ENCODE data around the gene NAA80. TPM values are rescaled to one million over a fixed set of nuclear protein-coding genes. Genes with fewer than 3 reads are reported as not detected.

The NAA80 gene, protein sequence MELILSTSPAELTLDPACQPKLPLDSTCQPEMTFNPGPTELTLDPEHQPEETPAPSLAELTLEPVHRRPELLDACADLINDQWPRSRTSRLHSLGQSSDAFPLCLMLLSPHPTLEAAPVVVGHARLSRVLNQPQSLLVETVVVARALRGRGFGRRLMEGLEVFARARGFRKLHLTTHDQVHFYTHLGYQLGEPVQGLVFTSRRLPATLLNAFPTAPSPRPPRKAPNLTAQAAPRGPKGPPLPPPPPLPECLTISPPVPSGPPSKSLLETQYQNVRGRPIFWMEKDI
- 1 to 10 TPM; 4.7 to 5.9 TPM for total RNA-seq

DNA sequence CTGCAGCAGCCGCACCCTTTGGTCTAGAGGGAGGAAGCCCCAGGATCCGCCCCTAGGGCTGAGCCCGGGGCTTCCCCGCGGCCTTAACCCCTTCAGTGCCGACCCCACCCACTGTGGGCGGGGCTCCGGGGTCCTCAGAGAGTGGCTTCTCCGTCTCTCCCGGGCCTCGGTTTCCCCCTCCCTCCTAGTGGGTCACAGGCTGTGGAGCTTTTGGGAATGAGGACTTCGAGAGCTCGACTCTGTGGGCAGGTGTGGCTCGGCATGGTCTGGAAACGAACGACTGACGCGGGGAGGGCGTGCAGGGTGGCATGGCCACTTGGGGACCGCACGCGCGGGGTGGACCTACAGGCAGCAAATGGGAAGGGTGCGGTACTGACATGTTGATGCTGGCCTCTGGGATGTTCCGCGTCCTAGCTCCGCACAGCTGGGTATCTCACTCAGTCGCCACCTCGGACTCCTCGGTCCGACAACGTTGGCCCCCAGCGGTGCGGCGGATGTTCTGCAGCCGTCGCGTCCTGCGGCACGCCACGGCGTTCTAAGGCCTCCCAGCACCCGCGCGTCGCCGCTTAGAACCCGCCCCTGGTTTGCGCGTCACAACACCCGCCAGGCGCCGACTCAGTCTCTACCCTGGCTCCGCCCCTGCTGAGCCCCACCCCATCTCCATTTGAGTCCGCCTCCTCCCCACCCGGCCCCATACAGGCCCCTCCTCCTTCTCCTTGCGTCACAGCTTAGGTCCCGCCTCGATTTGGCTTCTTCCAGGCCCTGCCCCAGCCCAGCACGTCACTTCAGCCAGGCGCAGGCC, at the start of gene NAA80, which contains the start of gene HYAL3:
Gene NAA80 (minus strand): TSS at position 570 of the 802 bp plus-strand sequence. CDS start 1,942 bp downstream, outside the sequence.
Gene HYAL3 (minus strand): TSS at position 570 of the 802 bp plus-strand sequence. CDS start 3,803 bp downstream, outside the sequence.

DNA sequence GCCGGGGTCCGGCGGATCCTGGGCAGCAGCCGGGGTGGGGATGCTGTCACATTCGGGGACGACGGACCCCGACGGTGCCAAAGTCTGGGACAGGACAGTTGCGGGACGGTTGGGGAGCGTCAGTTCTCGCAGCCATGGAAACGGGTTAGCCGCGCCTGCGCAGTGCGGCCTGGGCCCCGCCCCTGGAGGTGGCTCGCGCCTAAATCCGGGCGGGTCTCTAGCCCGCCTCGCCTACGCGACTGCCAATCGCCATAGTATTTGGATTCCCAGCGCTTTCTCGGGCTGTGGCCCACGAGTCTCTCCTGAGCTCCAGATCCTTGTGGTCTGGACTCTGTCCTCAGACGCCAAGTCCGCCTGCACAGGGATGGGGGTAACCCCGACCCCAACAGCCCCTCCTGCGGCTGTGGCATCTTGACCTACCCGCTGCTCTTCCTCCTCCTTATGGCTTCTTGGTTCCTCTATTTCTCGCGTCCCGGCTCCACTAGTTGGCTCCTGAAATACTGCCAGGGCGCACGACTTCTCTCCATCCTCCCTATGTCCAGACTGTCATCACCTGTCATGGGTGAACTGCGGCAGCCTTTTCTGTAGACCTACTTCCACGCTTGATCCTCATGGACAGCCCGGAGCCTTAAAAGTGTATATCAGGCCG, 46.5 kb upstream of the NAA80 start, which contains the start of gene ZMYND10:
Gene ZMYND10 (minus strand): TSS at position 147 of the 649 bp plus-strand sequence. CDS start 153 bp downstream, outside the sequence.

DNA sequence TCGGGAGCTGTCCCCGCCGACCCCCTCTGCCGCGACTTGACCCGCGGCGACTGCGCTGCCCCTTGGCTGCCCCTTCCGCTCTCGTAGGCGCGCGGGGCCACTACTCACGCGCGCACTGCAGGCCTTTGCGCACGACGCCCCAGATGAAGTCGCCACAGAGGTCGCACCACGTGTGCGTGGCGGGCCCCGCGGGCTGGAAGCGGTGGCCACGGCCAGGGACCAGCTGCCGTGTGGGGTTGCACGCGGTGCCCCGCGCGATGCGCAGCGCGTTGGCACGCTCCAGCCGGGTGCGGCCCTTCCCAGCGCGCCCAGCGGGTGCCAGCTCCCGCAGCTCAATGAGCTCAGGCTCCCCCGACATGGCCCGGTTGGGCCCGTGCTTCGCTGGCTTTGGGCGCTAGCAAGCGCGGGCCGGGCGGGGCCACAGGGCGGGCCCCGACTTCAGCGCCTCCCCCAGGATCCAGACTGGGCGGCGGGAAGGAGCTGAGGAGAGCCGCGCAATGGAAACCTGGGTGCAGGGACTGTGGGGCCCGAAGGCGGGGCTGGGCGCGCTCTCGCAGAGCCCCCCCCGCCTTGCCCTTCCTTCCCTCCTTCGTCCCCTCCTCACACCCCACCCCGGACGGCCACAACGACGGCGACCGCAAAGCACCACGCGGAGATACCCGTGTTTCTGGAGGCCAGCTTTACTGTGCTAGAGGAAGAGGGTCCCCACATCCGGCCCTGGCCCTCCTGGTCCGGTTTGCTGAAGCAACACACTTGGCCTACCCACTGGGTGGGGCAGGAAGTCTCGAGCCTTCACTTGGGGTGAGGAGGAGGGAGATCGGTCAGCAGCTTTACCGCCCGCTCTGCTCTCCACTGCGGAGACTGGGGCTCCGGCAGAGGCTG, 41.5 kb upstream of the NAA80 start, which contains the start of gene RASSF1:
Gene RASSF1 (minus strand): TSS at position 389 of the 882 bp plus-strand sequence. CDS start 31 bp downstream, at position 358.

DNA sequence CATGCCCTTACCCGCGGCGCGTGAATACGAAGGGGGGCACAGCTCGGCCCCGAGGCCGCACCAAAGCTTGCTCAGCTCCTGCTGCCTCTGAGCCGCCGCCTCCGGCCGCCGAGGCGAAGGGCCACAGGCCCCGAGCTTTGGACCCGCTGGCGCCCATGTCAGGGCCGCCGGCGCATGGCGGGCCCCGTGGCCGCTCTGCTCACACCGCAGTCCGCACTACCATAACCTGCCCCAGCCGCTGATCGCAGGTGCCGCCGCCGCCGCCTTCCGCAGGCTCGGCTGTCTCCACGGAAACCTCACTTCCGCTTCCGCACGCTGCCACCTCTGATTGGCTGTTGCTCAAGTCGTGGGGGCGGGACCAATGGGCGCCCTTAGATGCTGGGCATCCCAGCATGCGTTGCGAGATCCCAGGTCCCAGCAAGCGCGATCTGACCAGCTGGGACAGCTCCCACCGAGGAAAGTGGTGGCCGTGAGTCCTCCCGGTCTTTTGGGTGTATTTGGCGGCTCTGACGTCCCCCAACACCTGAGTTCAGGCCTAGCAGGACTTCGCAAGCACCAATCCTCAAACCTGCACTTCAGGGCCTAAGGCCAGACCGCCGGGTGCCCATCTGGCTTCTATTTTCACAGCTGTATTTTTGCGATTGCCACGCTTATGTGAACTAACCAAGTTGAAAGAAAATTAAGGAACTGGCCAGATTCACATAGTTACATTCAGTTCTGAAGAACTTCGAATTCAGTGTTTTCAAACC, 28.9 kb upstream of the NAA80 start, which contains the start of gene TUSC2:
Gene TUSC2 (minus strand): TSS at position 281 of the 749 bp plus-strand sequence. CDS start 124 bp downstream, at position 157.

DNA sequence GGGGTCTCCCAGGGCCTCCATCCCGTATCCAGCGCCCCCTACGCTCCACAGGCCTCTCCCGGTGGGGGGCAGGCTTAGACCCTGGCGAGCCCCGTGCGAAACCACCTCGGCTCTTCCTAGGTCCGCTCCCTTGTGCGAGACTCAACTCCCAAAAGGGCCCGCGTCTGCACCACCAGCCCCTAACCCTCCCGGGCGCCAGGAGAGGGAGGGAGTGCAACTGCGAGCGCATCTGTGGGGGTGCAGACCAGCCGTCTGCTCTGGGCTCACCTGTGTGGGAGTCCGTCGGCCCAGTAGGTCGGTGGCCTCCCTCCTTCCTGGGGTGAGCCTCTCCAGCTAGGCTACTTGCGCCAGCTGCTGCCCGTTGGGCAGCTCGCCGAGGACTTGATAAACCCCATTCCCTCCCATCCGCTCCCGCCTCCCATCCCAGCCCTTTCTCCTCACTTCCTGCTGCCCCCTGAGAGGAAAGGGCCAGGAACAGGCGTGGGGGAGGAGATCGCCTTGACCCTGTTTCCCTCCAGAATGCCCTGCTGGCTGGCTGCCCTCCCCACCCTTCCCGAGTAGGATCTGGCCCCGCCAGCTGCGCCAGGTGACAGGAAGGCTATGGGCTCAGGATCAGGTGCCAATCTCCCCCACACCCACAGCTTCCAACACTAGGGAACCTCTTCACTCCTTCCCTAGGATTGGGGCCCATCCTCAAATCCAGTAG, 23.3 kb upstream of the NAA80 start, which contains the start of gene HYAL2:
Gene HYAL2 (minus strand): TSS at position 360 of the 706 bp plus-strand sequence. CDS start 2,256 bp downstream, outside the sequence.

DNA sequence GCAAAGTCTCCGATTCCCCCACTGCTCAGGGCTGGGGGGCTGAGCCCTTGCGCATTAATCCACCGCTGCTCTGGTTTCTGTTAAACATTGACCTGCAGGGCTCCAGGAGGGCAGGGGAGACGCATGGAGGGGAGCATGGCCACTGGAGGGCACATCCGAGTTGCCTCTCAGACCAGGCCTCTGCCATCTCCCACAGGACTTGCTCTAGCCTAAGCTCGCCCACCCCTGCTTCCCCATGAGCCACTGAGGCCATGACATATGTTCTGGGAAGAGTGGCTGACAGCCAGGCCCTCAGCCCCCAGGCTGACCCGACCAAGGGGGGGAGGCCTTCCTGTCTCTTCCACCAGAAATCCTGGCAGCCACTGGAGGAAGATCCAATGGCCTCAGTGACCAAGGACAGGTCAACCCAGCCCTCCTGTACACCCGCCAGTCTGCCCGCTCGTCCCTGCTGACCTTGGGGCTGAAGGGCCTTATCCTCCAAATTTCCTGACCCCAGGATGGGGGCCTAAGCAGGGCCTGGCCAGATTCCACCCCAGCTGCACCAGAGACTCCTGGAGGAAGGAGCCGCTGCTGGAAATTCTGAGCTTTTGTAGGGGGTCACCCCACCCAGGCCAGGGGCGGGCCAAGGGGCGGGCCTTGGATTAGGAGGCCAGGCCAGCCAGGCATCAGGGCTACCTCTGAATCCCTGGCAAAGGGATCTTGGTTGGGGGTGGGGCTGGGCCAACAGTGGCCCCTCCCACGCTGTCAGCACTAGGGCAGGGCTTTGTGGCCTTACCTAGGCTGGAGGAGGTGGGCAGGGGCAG, 4.0 kb upstream of the NAA80 start, which contains the start of gene HYAL1:
Gene HYAL1 (minus strand): TSS at position 562 of the 803 bp plus-strand sequence. CDS start 618 bp downstream, outside the sequence.

DNA sequence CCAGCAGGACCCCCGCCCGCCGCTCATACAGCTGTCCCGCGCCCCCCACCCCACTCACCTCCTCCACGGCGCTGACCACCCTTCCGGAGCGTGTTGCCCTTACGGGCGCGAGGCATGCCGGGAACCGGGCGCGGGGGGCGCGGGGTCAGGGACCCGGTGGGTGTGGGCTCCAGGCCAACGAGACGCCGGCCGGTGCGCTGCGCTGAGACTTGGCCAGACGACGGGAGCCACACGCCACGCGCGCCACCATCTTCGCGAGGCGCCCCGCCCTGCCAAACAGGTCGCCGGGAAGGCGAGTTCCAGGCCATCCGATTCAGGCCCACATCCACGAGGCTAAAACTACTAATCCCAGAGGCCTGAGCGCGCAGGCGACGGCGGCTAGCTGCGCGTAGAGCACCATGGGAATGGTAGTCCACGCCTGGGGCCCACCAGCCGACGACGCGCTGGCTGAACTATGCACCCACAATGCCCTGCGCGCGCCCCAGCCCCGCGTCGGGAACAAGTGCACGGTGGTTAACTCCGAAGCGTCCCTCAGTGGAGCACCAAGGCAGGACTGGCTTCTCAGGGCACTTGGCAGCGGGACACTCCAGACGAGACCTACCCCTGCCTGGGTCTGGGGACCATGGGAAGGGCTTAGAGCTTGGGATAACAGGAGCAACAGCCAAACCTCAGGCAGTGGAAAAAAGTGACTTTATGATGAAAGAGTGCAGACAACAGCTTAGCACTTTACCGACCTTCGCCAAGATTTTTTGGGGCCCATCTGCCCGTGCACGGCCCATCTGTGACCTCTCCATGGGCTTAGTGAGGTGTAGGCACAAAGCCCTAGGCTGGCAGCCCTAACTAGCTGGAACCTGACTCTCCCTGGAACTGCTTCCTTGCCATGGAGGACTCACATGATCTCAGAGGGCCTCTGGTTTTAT, 6.8 kb downstream of the NAA80 start, which contains the start of gene IFRD2:
Gene IFRD2 (minus strand): TSS at position 271 of the 920 bp plus-strand sequence. CDS start 155 bp downstream, at position 116.

DNA sequence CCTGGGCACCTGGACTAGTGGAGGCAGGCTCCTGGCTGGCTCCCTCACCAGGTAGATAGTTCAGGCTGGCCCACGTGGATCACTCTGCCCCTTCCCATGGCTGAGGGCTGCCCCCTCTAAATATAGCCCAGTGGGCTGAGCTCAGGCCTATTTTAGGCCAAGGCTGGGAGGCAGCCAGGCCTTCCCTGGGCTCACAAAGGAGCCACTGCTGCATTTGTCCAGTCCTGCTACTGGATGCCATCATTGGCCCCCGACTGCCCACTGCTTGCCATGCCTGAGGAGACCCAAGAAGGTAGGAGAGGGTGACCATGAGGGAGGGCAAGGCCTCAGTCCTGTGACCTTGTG, 20.4 kb downstream of the NAA80 start, which contains the start of gene LSMEM2:
Gene LSMEM2 (plus strand): TSS at position 208 of the 345 bp plus-strand sequence. CDS start 27 bp downstream, at position 235.

DNA sequence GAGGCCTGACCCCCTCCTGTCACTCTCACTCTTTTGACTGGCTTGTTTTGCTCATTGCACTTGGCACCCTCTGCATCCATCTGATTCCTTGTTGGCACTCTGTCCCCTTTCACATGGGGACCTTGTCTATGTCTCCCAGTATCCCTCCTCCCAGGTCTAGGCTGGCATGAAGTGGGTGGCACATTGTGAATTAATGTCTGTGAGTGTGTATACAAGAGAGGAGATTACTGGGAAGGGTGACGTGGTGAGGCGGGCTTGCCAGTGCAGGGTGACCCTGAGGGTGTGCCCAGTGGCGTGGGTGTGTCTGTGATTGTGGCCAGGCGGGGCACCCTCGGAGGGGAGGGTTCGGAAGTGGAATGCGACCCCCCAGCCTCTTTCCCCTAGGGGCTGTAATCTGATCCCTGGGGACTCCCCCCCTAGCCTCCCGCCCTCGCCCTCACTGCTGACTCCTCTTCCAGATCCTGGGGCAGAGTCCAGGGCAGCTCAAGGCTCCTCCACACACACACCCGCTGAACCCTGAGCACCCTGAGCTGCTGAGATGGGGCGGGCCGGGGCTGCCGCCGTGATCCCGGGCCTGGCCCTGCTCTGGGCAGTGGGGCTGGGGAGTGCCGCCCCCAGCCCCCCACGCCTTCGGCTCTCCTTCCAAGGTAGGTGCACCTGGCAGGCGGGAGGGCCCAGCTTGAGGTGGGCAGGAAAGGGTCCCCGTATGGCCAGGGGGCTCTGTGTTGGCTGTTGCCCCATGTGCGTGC, 30.3 kb downstream of the NAA80 start, which contains the start of gene SEMA3B:
Gene SEMA3B (plus strand): TSS at position 445 of the 749 bp plus-strand sequence. CDS start 94 bp downstream, at position 539.

Other genes starting within 250 kb of the NAA80 start
- gene RBM5, start 210.5 kb downstream of the NAA80 start, total RNA-seq: 100 to 1,000 TPM; 125 to 126 TPM
- gene SEMA3F, start 144.1 kb downstream of the NAA80 start, total RNA-seq: under 1 TPM in 1 of 2 donors, not detected in 1; under 0.01 TPM
- gene GNAT1, start 107.8 kb downstream of the NAA80 start, total RNA-seq: not detected
- not detected for gene SLC38A3, start 94.1 kb downstream of the NAA80 start, total RNA-seq
- gene GNAI2, start 63.2 kb downstream of the NAA80 start, total RNA-seq: 100 to 1,000 TPM; 195 to 230 TPM
- 1 to 10 TPM; 3.8 to 5.3 TPM for gene SEMA3B, start 30.3 kb downstream of the NAA80 start, total RNA-seq
- gene LSMEM2, start 20.3 kb downstream of the NAA80 start, total RNA-seq: not detected
- gene IFRD2, start 7.0 kb downstream of the NAA80 start, total RNA-seq: 100 to 1,000 TPM in 1 of 2 donors, 10 to 100 TPM in 1; 63.7 to 120 TPM
- 1 to 10 TPM; 5.2 to 6.0 TPM for gene HYAL3, start within 50 bp of the NAA80 start, total RNA-seq
- 1 to 10 TPM in 1 of 2 donors, under 1 TPM in 1; 0.67 to 1.4 TPM for gene HYAL1, start 4.2 kb upstream of the NAA80 start, total RNA-seq
- gene HYAL2, start 23.3 kb upstream of the NAA80 start, total RNA-seq: 10 to 100 TPM; 47.1 to 53.6 TPM
- 10 to 100 TPM; 19.3 to 24.1 TPM for gene TUSC2, start 28.8 kb upstream of the NAA80 start, total RNA-seq
- 10 to 100 TPM; 21.3 to 31.0 TPM for gene RASSF1, start 41.4 kb upstream of the NAA80 start, total RNA-seq
- under 1 TPM; 0.67 to 0.69 TPM for gene ZMYND10, start 46.3 kb upstream of the NAA80 start, total RNA-seq
- gene NPRL2, start 51.4 kb upstream of the NAA80 start, total RNA-seq: 10 to 100 TPM; 24.0 to 24.1 TPM
- gene CYB561D2, start 51.5 kb upstream of the NAA80 start, total RNA-seq: 10 to 100 TPM; 16.5 to 31.6 TPM
- 10 to 100 TPM; 54.0 to 72.9 TPM for gene TMEM115, start 60.1 kb upstream of the NAA80 start, total RNA-seq
- gene CACNA2D2, start 204.2 kb upstream of the NAA80 start, total RNA-seq: not detected